Measurements from ENCODE around the gene ABCC1.

DNA sequence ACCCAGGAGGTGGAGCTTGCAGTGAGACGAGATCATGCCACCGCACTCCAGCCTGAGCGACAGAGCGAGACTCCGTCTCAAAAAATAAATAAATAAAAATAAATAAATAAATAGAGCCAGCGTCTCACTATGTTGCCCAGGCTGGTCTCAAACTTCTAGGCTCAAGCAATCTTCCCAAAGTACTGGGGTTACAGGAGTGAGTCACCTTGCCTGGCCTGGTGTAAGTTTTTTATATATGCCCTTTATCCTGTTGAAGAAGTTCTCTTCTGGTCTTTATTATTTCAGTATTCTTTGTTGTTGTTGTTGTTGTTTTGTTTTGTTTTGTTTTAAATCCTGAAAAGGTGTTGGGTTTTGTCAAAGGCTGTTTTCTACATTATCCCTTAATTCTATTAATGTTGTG, 30.1 kb upstream of the ABCC1 start:
- no peak for TF ChIP-seq CHD1 (IDR thresholded peaks at IDR 0.05; ENCODE audit: low read depth, low read length)
- TF ChIP-seq, protein P1, sequence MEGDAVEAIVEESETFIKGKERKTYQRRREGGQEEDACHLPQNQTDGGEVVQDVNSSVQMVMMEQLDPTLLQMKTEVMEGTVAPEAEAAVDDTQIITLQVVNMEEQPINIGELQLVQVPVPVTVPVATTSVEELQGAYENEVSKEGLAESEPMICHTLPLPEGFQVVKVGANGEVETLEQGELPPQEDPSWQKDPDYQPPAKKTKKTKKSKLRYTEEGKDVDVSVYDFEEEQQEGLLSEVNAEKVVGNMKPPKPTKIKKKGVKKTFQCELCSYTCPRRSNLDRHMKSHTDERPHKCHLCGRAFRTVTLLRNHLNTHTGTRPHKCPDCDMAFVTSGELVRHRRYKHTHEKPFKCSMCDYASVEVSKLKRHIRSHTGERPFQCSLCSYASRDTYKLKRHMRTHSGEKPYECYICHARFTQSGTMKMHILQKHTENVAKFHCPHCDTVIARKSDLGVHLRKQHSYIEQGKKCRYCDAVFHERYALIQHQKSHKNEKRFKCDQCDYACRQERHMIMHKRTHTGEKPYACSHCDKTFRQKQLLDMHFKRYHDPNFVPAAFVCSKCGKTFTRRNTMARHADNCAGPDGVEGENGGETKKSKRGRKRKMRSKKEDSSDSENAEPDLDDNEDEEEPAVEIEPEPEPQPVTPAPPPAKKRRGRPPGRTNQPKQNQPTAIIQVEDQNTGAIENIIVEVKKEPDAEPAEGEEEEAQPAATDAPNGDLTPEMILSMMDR (conservative IDR thresholded peaks at IDR 0.05; ENCODE audit: low read depth, low read length): no peak

All from IMR-90 (cell line).